HepG2 (cell line): ENCODE data around the gene ZNF606. TPM values are rescaled to one million over a fixed set of nuclear protein-coding genes. Genes with fewer than 3 reads are reported as not detected.

Experiments
- ARHGAP35 ChIP-seq: sonication (generic); formaldehyde crosslinking; IDR thresholded peaks from 2 replicates; pipeline ENCODE4 v1.9.0; 2022; ENCODE audit warnings: mild to moderate bottlenecking, inconsistent platforms, moderate library complexity, missing genetic modification reagents, borderline replicate concordance
- CENPBD1 ChIP-seq: sonication (generic); formaldehyde crosslinking; IDR thresholded peaks from 2 replicates; pipeline ENCODE4 v1.8.0; 2022; ENCODE audit warnings: missing genetic modification reagents, low read depth, mild to moderate bottlenecking, borderline replicate concordance
- HCFC1 ChIP-seq: fragments of 150-350 bp; IDR thresholded peaks from 2 replicates; pipeline ENCODE4 v1.6.1; 2014; ENCODE audit warnings: low read depth, low read length
- HMGXB3 ChIP-seq: sonication (generic); formaldehyde crosslinking; IDR thresholded peaks from 2 replicates; pipeline ENCODE4 v1.4.0; 2020; ENCODE audit warnings: missing genetic modification reagents, borderline replicate concordance
- KLF9 ChIP-seq: IDR thresholded peaks from 2 replicates; pipeline ENCODE4 v1.6.1; 2016; ENCODE audit warnings: low read depth
- PRPF4 ChIP-seq: fragments of 200-400 bp; formaldehyde crosslinking; IDR thresholded peaks from 2 replicates; pipeline ENCODE4 v1.6.1; 2016; ENCODE audit warnings: low read length, low read depth; ENCODE audit not compliant: poor library complexity, severe bottlenecking
- REL ChIP-seq: sonication (generic); formaldehyde crosslinking; conservative IDR thresholded peaks from 2 replicates; pipeline ENCODE4 v1.8.0; 2022; ENCODE audit warnings: mild to moderate bottlenecking, missing genetic modification reagents, moderate library complexity
- RFX1 ChIP-seq: fragments of 450-650 bp; IDR thresholded peaks from 2 replicates; pipeline ENCODE4 v1.6.1; 2017
- ZBED4 ChIP-seq: sonication (generic); formaldehyde crosslinking; IDR thresholded peaks from 2 replicates; pipeline ENCODE4 v1.4.0; 2020; ENCODE audit warnings: missing genetic modification reagents, borderline replicate concordance
- ZKSCAN8 ChIP-seq: IDR thresholded peaks from 2 replicates; pipeline ENCODE4 v1.6.1; 2016; ENCODE audit warnings: borderline replicate concordance, missing genetic modification reagents, missing compliant biosample characterization
- ZNF724P ChIP-seq: sonication (generic); formaldehyde crosslinking; IDR thresholded peaks from 2 replicates; pipeline ENCODE4 v1.8.0; 2022; ENCODE audit warnings: missing genetic modification reagents, borderline replicate concordance
- ZSCAN31 ChIP-seq: sonication (generic); formaldehyde crosslinking; IDR thresholded peaks from 2 replicates; pipeline ENCODE4 v1.5.0; 2020; ENCODE audit warnings: low read depth, mild to moderate bottlenecking, missing genetic modification reagents
- polyA plus RNA-seq, 8 experiments: library from polyadenylated mRNA; depleted of rRNA in 3 of 8; stranded (reverse) in 7 of 8; unstranded in 1 of 8; fragments of >200 nt; fragmentation: Illumina TruSeq in 4 of 8; extraction: Trizol in 4 of 8; gene quantifications; 2 replicates each; pipeline versions ENCODE4 v1.2.1 to v1.2.3, GENCODE V29; 2011 to 2016; ENCODE audit warnings: low read depth in 4 of 8, missing spikeins in 1 of 8, mixed read lengths in 1 of 8; ENCODE audit not compliant: insufficient read depth in 1 of 8
- total RNA-seq, 5 experiments: library from RNA; depleted of rRNA; stranded (reverse); fragments of >200 nt; fragmentation: Illumina TruSeq; extraction: Trizol; gene quantifications; 2 replicates each; pipeline ENCODE4 v1.2.3, GENCODE V29; 2016; ENCODE audit warnings: low read depth in 1 of 5
- TF ChIP-seq, protein P1 (sequence below): sonication (generic); formaldehyde crosslinking; IDR thresholded peaks from 2 replicates; pipeline ENCODE4 v1.5.1; 2020; ENCODE audit warnings: mild to moderate bottlenecking, missing genetic modification reagents, borderline replicate concordance

ZNF606 gene
- total and polyA plus RNA-seq, 2 of the 13 experiments (the other 11 are each of a cell fraction or from before 2014, with no cell fraction given) = 4.2 to 14.8 TPM

DNA sequence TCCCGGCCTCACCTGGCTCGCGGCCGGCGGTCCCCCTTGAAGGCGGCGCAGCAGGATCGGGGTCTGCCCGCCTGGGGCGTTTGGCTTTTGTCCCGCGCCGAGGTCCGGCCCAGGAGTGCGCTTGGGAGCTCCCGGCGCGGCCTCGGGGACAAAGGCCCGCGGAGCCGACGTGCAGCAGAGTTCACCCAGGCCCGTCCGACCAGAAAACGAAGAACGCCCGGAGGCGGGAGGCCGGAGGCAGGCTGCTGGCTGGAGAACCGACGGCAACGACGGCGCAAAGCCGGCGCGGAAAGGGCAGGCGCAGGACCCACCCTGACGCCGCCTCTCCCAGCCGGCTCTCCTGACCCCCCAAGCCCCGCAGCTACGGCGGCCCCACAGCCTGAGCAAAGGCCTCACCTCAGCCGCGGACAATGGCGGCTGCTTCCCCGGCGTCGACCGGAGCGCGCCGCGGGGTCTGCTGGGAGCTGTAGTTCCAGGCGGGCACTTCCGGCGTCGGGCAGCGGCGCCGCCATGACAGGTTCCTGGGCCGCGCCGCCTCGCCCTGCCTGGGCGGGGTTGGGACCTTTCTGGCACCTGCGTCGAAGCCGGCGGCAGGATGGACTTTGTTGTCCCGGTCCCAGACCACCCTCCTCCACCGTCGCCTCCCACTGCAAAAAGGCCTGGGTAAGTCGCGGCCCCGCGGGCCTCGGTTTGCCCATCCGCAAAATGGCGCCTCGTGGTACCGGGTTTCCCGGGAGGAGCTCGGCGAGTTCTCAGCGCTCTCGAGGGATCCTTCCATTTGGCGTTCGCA is at the start of gene ZNF606 (continued):
- peak; percentile 41; the same call in 1 of the 2 replicates for TF ChIP-seq ZBED4 (CRISPR knock-in tag)
- TF ChIP-seq ZNF724P (CRISPR knock-in tag) = peak; percentile 72; the same call in 1 of the 2 replicates
- TF ChIP-seq CENPBD1 = 0 out of 2 replicates have a peak, but pooled peaks have one; percentile 77
- TF ChIP-seq KLF9 = no peak; the same call in 1 of the 2 replicates
- TF ChIP-seq HMGXB3 = peak; percentile 32; the same call in 1 of the 2 replicates
- TF ChIP-seq ARHGAP35 (CRISPR knock-in tag) = peak; percentile 76; the same call in 1 of the 2 replicates
- TF ChIP-seq HCFC1 = peak; percentile 87
- TF ChIP-seq ZKSCAN8 (CRISPR knock-in tag) = no peak
- TF ChIP-seq, protein P1, sequence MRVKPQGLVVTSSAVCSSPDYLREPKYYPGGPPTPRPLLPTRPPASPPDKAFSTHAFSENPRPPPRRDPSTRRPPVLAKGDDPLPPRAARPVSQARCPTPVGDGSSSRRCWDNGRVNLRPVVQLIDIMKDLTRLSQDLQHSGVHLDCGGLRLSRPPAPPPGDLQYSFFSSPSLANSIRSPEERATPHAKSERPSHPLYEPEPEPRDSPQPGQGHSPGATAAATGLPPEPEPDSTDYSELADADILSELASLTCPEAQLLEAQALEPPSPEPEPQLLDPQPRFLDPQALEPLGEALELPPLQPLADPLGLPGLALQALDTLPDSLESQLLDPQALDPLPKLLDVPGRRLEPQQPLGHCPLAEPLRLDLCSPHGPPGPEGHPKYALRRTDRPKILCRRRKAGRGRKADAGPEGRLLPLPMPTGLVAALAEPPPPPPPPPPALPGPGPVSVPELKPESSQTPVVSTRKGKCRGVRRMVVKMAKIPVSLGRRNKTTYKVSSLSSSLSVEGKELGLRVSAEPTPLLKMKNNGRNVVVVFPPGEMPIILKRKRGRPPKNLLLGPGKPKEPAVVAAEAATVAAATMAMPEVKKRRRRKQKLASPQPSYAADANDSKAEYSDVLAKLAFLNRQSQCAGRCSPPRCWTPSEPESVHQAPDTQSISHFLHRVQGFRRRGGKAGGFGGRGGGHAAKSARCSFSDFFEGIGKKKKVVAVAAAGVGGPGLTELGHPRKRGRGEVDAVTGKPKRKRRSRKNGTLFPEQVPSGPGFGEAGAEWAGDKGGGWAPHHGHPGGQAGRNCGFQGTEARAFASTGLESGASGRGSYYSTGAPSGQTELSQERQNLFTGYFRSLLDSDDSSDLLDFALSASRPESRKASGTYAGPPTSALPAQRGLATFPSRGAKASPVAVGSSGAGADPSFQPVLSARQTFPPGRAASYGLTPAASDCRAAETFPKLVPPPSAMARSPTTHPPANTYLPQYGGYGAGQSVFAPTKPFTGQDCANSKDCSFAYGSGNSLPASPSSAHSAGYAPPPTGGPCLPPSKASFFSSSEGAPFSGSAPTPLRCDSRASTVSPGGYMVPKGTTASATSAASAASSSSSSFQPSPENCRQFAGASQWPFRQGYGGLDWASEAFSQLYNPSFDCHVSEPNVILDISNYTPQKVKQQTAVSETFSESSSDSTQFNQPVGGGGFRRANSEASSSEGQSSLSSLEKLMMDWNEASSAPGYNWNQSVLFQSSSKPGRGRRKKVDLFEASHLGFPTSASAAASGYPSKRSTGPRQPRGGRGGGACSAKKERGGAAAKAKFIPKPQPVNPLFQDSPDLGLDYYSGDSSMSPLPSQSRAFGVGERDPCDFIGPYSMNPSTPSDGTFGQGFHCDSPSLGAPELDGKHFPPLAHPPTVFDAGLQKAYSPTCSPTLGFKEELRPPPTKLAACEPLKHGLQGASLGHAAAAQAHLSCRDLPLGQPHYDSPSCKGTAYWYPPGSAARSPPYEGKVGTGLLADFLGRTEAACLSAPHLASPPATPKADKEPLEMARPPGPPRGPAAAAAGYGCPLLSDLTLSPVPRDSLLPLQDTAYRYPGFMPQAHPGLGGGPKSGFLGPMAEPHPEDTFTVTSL (CRISPR knock-in tag) = no peak
- TF ChIP-seq RFX1 = no peak
- TF ChIP-seq PRPF4 = no peak
- TF ChIP-seq REL (CRISPR knock-in tag) = no peak
- peak; percentile 78 for TF ChIP-seq ZSCAN31 (CRISPR knock-in tag)
